Measurements from ENCODE around the gene RP2. TPM values are rescaled to one million over a fixed set of nuclear protein-coding genes. Genes with fewer than 3 reads are reported as not detected.

Gene RP2
- total RNA-seq, 4 donors from 2014 or later = 12.1 to 20.9 (median 14.7) TPM

DNA sequence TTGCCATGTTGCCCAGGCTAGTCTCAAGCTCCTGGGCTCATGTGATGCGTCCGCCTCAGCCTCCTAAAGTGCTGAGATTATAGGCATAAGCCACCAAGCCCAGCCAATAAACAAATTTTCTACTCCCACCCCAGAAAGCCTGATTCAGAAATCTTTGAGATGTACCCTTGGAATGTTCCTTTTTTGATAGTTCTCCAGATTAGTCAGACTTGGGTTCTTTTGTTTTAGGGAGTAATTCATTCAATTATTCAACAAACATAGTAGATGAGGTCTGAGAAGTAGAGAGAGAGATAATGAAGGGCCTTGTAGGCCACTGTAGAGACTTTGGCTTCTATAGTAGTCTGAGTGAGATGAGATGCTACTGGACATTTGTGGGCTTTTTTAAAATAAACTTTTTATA, 27.8 kb downstream of the RP2 start:
- no peak for ATAC-seq (ENCODE audit: low FRiP score)
- DNase-seq (ENCODE audit: low spot score) = no peak
- TF ChIP-seq, protein P1, sequence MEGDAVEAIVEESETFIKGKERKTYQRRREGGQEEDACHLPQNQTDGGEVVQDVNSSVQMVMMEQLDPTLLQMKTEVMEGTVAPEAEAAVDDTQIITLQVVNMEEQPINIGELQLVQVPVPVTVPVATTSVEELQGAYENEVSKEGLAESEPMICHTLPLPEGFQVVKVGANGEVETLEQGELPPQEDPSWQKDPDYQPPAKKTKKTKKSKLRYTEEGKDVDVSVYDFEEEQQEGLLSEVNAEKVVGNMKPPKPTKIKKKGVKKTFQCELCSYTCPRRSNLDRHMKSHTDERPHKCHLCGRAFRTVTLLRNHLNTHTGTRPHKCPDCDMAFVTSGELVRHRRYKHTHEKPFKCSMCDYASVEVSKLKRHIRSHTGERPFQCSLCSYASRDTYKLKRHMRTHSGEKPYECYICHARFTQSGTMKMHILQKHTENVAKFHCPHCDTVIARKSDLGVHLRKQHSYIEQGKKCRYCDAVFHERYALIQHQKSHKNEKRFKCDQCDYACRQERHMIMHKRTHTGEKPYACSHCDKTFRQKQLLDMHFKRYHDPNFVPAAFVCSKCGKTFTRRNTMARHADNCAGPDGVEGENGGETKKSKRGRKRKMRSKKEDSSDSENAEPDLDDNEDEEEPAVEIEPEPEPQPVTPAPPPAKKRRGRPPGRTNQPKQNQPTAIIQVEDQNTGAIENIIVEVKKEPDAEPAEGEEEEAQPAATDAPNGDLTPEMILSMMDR (IDR thresholded peaks at IDR 0.05) = no peak

GRCh38 chrX:46865281-46865680, 28.4 kb downstream of the RP2 start:
- DNase-seq (ENCODE audit: low spot score) (no peak), ATAC-seq (ENCODE audit: low FRiP score) (no peak)
- TF ChIP-seq, protein P1 (IDR thresholded peaks at IDR 0.05) = no peak

DNA sequence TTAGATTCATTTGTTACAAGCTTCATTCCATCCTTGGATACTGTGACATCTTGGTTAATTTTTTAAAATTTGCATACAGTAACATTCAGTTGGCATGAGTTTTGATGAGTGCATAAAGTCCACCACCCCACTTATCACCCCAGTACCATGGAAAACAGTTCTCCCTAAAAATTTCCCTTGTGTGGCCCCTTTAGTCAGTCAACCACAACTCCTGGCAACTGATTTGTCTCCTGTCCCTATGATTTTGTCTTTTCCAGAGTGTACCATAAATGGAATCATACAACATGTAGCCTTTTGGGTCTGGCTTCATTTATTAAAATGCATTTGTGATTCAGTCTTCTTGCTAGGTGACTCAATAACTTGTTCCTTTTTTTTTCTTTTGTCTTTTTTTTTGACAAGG, 29.9 kb downstream of the RP2 start:
- TF ChIP-seq, protein P1 (IDR thresholded peaks at IDR 0.05) = no peak
- DNase-seq (ENCODE audit: low spot score) (no peak), ATAC-seq (ENCODE audit: low FRiP score) (no peak)

DNA sequence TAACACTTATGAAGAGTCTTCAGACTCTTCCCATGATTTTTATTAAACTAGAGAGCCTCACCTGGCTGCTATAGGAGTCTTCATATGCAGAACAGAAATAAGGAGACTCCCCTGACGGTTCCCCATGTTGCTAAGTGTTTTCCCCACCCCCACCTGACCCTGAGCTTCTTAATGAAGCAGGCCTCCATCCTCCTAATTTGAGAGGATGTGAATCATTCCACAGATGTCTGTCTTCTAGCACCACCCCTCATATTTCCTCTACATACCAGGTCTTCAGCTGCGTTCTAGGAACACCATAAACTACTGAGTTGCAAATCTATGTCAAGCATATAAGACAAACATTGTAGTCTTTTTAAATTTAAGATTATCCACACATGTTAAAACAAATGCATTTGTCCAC, 36.9 kb downstream of the RP2 start:
- DNase-seq (ENCODE audit: low spot score) = no peak
- TF ChIP-seq, protein P1 (IDR thresholded peaks at IDR 0.05) = no peak
- ATAC-seq (ENCODE audit: low FRiP score) = no peak

GRCh38 chrX:46876901-46877300, 40.1 kb downstream of the RP2 start:
- DNase-seq (ENCODE audit: low spot score) (no peak), ATAC-seq (ENCODE audit: low FRiP score) (no peak)
- TF ChIP-seq, protein P1 (IDR thresholded peaks at IDR 0.05) = no peak

- DNase-seq (ENCODE audit: low spot score) = no peak
- TF ChIP-seq, protein P1 (IDR thresholded peaks at IDR 0.05) = no peak
- ATAC-seq (ENCODE audit: low FRiP score) = no peak
These were observed 45.4 kb downstream of the RP2 start for GRCh38 chrX:46882266-46882665.

- DNase-seq (ENCODE audit: low spot score) (no peak), ATAC-seq (ENCODE audit: low FRiP score) (no peak)
- TF ChIP-seq, protein P1 (IDR thresholded peaks at IDR 0.05) = no peak
These were observed 48.0 kb downstream of the RP2 start for GRCh38 chrX:46884799-46885198.

Measured in omental fat pad (tissue), 4 donors.